HG03159 (cell line): ENCODE data around the gene PC.
"Not testable (repeated sequence)": the region's sequence is repeated elsewhere in the genome, so short reads cannot be mapped to it uniquely, and the experiment has no call there.

Source experiments
- ATAC-seq: cut with Tn5 transposase; IDR thresholded peaks from one replicate; pipeline ENCODE4 v1.9.1; 2021; ENCODE audit warnings: mild to moderate bottlenecking, moderate library complexity; ENCODE audit not compliant: unreplicated experiment

Gene PC, protein sequence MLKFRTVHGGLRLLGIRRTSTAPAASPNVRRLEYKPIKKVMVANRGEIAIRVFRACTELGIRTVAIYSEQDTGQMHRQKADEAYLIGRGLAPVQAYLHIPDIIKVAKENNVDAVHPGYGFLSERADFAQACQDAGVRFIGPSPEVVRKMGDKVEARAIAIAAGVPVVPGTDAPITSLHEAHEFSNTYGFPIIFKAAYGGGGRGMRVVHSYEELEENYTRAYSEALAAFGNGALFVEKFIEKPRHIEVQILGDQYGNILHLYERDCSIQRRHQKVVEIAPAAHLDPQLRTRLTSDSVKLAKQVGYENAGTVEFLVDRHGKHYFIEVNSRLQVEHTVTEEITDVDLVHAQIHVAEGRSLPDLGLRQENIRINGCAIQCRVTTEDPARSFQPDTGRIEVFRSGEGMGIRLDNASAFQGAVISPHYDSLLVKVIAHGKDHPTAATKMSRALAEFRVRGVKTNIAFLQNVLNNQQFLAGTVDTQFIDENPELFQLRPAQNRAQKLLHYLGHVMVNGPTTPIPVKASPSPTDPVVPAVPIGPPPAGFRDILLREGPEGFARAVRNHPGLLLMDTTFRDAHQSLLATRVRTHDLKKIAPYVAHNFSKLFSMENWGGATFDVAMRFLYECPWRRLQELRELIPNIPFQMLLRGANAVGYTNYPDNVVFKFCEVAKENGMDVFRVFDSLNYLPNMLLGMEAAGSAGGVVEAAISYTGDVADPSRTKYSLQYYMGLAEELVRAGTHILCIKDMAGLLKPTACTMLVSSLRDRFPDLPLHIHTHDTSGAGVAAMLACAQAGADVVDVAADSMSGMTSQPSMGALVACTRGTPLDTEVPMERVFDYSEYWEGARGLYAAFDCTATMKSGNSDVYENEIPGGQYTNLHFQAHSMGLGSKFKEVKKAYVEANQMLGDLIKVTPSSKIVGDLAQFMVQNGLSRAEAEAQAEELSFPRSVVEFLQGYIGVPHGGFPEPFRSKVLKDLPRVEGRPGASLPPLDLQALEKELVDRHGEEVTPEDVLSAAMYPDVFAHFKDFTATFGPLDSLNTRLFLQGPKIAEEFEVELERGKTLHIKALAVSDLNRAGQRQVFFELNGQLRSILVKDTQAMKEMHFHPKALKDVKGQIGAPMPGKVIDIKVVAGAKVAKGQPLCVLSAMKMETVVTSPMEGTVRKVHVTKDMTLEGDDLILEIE

DNA sequence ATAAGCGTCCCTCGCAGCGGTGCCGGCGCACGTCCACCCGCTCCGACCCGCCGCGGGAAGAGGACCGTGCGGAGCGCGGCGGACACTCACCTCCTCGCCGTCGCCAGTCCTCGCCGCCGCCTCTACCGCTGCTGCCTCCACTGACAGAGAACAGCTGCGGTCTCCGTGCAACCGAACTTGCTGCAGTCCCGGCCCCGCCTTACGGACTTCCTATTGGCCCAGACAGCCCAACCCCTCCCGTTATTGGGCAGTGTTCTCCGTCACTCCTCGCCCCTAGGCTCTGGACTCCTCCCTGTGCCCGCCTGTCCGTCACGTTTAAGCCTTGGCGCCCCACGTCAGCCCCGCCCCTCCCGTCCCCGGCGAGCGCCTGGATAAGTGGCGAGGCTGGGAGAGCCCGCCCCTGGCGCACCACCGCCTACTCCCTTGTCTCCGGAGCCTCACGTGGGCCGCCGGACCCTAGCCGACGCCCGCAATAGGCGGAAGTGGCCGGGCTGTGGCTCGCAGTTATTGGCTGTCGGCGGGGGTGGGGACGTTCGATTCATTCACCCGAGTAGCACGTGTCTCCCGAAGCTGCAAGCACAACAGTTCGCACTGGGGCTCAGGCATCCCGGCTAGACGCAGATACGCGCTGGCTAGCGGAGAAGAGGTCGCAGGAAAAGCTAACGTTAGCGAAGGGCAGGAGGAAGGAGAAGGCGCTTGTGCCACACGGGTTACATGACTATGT lies at the start of gene PC:
PC (minus strand) TSS at position 152 of the 724 bp plus-strand sequence. CDS start 86,224 bp downstream, outside the sequence.
- ATAC-seq, result peak; percentile 89

DNA sequence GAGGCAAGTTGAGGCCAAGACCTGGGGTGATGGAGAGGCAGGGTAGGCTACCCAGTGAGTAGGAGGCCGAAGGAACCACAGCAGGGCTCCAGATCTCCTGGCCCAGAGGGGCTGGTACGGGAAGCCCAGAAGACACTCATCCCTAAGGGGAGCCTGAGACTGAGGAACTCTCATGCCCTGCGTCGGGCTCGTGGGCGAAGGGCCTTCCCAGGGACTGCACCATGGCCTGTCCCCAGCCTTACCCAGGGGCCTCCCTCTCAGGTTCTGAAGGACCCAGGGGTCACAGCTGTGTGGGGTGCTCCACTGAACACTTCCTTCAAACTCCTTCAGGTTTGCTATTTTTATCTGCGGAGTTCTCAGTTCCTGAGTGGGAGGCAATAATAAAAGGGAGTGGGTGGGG lies 48.9 kb upstream of the PC start:
- ATAC-seq, result no peak

DNA sequence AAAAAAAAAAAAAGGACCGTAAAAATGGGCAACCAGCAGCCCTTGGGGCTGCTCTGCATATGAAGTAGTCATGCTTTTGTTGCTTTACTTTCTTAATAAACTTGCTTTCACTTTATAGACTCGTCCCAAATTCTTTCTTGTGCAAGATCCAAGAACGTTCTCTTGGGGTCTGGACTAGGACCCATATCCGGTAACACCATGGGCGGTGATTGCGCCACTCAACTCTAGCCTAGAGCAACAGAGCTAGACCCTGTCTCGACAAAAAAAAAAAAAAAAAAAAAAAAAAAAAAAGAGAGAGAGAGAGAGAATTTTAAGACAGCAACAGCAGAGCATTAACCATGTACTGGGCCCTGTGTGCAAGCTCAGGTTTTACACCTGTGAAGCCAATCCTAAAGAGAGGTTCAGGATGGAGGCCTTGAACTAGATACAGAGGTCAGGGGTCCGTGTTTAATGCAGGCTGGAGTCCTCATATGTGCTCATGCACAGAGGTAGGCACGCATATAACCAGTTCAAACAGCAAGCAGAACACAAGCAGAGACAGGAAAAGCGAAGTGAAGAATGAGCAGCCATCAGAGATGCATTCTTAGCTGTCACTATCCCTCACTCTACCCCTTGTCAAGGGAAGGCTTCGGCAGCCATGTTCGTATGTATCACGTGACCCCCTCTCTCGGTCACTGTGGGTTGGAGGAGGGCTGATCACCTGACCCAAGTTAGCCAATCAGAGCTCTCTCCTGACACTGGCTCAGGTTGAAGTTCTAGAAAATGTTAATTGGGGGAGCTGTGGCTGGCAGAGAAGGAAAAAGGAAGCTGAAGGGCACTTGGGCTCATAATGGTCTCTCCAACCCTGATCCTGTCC lies 48.1 kb upstream of the PC start:
- no peak for ATAC-seq

DNA sequence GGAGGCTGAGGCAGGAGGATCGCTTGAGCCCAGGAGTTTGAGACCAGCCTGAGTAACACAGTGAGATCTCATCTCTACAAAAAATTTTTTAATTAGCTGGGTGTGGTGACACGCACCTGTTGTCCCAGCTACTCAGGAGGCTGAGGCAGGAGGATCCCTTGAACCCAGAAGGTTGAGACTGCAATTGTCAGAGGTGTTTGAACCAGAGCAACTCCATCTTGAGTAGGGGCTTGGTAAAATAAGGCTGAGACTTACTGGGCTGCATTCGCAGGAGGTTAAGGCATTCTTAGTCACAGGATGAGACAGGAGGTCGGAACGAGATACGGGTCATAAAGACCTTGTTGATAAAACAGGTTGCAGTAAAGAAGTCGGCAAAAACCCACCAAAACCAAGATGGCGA lies 47.0 kb upstream of the PC start:
- ATAC-seq, result not testable (repeated sequence)

DNA sequence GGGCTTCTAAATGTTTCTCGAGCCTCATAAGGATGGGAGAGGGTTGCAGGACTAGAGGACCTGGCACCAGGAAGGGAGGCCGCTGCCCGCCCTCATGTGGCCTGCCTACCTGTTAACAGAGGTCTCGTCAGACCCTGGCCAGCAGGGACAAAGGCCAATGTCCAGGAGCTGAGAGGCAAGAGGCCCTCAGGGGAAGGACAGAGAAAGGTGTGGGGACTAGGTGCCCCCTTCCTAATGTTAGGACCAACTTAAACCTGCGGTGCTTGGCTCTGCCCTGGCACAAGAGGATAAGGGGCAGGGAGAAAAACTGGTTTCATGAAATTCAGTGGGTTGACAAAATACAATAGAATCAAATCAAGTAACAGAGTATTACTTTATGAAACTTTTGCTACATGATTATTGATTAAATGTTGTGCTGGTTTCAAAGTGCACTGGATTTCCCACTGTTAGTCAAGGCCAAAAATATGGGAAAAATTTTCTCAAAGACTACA lies 44.8 kb upstream of the PC start:
- ATAC-seq, result no peak

DNA sequence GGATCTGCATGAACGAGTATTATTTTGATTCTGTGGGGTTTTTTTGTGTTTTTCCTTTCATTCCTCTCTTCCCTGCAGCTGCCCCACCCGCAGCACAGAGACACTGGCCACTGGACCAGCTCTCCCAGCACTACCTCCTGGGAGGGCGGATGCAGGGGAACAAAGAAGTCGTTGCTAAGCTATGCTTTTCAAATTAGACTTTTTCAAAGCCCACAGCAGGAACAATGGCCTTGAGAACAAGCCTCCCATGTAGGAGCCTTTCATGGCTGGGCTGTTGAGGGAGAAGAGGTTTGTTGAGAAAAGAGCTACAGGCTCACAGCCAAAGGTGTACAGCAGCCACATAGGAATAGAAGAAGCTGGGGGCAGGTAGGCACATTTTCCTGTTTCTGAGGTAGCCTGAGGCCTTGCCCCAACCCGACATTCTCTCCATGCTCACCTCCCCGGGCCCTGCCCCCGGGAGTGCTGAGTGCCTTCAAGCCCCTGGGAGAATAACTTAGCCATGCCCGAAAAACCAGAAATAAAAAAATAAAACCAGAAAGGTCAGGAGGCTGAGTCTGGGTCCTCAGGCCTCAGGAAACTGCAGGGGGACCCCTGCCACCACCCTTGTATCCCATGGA lies 44.2 kb upstream of the PC start:
- ATAC-seq, result no peak

DNA sequence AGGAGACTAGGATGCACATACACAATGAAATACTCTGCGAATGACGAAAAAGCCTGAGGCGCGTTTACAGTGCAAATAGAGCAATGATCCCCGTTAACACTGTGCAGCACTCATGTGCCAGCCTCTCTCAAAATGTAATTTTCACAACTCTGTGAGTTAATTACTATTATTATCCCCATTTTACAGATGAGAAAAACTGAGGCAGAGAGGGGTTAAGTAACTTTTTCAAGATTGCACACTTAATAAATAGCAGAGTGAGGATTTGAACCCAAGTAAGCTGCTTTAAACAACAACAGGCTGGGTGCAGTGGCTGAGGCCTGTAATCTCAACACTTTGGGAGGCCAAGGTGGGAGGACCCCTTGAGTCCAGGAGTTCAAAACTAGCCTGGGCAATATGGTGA lies 43.1 kb upstream of the PC start:
- ATAC-seq, result no peak

DNA sequence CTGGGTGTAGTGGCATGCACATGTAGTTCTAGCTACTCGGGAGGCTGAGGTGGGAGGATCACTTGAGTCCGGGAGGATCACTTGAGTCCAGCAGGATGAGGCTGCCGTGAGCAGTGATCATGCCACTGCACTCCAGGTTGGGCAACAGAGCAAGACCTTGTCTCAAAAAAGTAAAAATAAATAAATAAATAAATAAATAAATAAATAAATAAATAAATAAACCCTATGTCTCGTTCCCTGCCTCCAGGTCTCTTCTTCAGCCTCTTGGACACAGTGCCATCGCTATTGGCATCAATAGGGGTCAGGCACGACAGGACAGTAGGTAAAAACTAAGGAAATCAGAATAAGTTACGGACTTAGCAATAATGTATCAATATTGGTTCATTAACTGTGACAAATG lies 41.4 kb upstream of the PC start:
- ATAC-seq, result no peak

DNA sequence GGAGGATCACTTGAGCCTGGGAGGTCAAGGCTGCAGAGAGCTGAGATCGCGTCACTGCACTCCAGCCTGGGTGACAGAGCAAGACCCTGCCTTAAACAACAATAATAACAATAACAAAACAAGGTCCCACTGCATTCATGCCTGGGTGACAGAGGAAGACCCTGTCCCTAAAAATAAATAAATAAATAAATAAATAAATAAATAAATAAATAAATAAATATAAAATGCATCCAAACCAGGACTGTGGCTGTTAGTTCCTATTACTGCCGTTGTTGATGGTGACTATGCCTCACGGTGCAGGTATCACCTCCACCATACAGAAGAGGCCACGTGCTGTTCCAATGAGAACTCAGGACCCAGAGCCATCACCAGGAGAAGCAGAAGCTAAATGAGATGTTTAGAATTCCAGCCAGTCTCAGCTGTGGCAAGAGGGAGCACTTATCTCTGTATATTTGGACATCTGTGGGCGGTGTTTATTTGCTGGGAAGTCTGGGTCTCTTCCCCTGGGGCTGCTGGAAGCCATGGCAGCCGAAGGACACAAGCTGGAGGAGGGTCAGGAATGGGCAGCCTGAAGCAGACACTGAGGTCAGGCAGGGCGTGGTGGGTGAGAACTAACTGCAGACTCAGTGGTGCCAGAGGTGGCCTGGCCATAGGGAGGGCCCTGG lies 38.6 kb upstream of the PC start:
- ATAC-seq, result no peak

DNA sequence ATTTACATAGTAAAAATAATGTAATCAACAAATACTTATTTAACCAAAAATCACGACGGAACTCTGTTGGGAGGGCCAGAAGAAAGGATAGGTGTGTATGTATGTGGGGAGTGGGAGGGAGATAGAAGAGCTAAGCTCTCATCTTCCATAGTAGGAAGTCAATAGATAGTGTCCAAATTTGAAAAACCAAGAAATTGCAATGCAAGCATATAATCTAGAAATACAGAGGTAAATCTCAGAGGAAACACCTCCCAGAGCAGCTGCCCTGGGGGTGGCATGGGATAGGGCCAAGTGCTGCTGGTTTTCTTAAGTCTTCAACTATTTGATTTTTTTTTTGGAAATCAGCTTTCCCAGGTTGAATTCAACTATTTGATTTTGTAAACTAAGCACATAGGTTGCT lies 33.9 kb upstream of the PC start:
- no peak for ATAC-seq

DNA sequence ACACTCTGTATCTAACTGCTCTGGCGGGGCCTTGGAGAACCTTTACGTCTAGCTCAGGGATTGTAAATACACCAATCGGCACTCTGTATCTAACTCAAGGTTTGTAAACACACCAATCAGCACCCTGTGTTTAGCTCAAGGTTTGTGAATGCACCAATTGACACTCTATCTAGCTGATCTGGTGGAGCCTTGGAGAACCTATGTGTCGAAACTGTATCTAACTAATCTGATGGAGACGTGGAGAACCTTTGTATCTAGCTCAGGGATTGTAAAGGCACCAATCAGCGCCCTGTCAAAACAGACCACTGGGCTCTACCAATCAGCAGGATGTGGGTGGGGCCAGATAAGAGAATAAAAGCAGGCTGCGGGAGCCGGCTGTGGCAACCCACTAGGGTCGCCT lies 31.2 kb upstream of the PC start:
- not testable (repeated sequence) for ATAC-seq

DNA sequence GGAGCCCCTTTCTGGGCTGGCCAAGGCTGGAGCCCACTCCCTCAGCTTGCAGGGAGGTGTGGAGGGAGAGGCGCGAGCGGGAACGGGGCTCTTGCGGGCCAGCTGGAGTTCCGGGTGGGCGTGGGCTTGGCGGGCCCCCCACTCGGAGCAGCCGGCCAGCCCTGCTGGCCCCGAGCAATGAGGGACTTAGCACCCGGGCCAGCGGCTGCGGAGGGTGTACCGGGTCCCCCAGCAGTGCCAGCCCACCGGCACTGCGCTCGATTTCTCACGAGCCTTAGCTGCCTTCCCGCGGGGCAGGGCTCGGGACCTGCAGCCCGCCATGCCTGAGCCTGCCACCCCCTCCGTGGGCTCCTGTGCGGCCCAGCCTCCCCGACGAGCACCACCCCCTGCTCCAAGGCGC lies 30.6 kb upstream of the PC start:
- not testable (repeated sequence) for ATAC-seq

DNA sequence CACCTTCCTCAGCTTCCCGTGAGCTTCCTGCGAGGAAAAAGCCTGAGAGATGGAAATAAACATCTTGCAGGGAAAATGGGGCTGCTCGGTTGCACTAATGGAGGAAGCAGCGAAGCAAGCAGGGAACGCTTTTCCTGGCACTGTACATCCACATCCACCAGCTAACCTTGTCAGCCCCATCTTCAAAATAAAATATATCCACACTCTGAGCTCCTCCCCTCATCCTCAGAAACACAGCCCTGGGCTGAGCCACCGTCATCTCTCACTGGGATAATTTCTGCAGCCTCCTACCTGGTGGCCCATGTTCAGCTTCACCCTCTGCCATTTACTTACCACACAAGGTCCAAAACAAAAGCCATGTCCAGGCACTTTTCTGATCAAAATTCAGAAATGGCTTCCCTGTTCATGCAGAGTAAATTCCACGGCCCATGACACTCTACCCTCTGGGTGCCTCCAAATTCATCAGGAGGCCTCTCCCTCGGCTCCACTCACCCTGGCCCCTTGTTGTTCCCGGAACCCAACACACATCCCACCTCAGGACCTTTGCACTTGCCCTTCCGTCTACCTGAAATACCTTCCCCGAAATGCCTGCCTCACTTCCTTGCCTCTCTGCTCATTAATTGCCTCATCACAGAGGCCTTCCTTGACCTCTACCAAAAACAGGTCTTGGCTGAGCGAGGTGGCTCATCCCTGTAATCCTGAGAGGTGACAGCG lies 29.9 kb upstream of the PC start:
- ATAC-seq, result no peak

DNA sequence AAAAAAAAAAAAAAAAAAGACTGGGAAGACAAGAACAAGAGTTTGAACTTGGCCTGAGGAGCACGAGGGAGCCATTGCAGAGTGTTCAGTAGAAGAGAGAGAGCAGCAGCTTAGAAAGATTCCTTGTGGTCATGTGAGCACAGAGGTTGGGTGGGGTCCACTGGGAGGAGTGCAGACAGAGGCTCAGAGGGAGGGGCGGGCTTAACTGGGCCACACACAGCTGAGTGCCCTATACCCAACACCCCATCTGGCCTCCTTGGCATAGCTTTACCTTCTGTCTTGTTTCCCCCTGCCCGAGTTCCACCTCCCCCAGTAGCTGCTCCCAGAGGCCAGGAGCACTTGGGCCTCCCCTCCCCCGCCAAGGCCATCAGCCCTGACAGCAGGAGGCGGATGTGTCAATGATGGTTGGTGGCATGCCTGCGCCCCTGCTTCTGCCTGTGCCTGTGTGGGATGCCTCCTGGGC lies 29.0 kb upstream of the PC start:
- no peak for ATAC-seq

DNA sequence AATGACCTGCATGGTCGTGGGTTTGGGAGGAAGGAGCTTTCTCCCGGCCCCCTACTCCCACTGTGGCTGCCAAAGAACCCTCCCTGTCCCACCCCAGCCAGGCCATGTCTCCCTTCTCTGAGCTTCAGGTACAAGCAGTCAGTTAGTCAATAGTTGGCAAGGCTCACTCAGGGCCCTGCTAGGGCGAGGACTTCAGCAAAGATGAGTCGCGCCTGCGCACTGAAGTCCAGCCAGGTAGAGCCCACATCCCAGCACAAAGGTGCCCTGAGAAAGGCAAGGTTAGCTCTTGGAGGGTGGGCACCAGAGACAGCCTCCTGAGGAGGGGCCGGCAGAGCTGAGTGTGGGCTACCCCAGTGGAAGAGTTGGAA lies 28.0 kb upstream of the PC start:
- no peak for ATAC-seq

DNA sequence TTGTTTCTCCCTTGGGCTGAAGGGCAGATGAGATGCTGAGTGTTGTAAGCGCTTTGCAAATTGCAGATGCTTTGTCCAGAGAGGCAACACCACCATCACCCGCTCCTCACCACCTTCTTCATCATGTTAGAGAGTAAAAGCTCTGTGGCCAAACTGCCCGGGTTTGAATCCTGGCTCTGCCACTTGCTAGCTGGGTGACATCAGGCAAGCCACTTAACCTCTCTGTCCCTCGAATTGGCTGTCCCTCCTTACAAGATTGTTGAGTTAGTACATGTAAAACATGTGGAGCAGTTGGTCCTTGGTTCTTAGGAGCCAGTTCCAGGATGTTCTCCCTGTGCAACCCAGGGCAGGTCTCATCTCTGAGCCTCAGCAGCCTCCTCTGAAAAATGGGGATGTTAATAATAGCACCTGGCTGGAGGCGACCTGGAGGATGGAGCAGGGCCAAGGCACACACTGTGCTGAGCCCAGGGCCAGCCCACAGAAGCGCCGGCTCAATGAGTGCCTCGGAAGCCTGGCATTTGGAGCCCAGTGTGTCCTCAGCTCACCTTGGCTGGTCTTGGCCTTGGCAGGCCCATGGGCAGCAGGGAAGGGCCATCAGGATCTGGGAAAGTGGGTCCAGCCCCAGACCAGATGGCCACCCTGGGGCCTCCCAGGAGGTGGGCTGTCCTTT lies 27.5 kb upstream of the PC start:
- ATAC-seq, result no peak

DNA sequence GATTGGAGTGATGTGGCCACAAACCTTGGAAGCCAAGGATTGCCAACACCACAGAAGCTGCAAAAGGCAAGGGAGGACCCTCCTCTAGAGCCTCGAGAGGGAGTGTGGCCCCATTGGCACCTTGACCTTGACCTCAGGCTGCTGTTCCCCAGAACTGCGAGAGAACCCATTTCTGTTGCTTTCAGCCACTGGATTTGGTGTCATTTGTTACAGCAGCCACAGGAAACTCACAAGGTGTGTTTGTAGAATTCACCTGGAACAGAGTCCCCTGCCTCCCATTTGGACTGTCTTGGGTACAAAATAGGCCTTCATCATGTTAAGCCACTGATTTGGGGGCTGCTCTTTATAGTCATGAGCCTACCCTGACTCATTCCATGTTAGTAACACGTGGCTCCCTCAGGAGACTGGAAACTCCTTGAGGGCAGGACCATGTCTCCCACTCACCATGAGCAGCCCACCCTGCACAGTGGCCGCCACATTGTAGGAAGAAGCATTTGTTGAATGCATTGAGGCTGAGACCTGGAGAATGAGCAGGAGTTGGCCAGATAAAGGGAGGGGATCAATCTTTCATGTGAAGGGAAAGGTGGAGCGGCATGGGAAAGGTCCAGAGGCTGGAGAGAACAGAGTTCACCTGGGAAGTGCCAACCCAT lies 25.2 kb upstream of the PC start:
- ATAC-seq, result no peak
